K562 (cell line): ENCODE results near the gene UNC5B. TPM values are rescaled to one million over a fixed set of nuclear protein-coding genes. Genes with fewer than 3 reads are reported as not detected.

Source experiments
- ATF7 ChIP-seq: fragments of 450-650 bp; IDR thresholded peaks from 2 replicates; pipeline ENCODE4 v1.7.1; 2014; ENCODE audit warnings: mild to moderate bottlenecking, moderate library complexity
- BACH1 ChIP-seq: fragments of 200-800 bp; sonication (Bioruptor generic); IDR thresholded peaks from 2 replicates; pipeline ENCODE4 v1.6.1; 2016; ENCODE audit warnings: missing genetic modification characterization, missing compliant biosample characterization
- BCOR ChIP-seq: fragments of 450-650 bp; IDR thresholded peaks from 2 replicates; pipeline ENCODE4 v1.6.1; 2016
- BHLHE40 ChIP-seq: IDR thresholded peaks from 2 replicates; pipeline ENCODE4 v1.6.1; 2011; ENCODE audit warnings: low read length, improper control_type of control experiment
- CHD1 ChIP-seq: fragments of 200-600 bp; sonication (generic); IDR thresholded peaks from one replicate; pipeline ENCODE4 v1.6.1; 2012; ENCODE audit warnings: mild to moderate bottlenecking, moderate library complexity, low read length, inconsistent platforms
- CHD2 ChIP-seq: IDR thresholded peaks from 2 replicates; pipeline ENCODE4 v1.6.1; 2011; ENCODE audit warnings: low read depth, low read length
- E2F1 ChIP-seq: sonication (generic); formaldehyde crosslinking; IDR thresholded peaks from 2 replicates; pipeline ENCODE4 v1.8.1; 2023; ENCODE audit warnings: mild to moderate bottlenecking, missing genetic modification reagents, moderate library complexity
- FIP1L1 ChIP-seq: fragments of 200-400 bp; formaldehyde crosslinking; IDR thresholded peaks from 2 replicates; pipeline ENCODE4 v1.6.1; 2018; ENCODE audit warnings: mild to moderate bottlenecking, low read depth, low read length; ENCODE audit not compliant: poor library complexity, severe bottlenecking
- HDAC1 ChIP-seq, 2 experiments: fragments of 450-650 bp; IDR thresholded peaks; 2 replicates each; pipeline ENCODE4 v1.6.1; 2016 to 2017; ENCODE audit warnings: inconsistent platforms in 1 of 2, mild to moderate bottlenecking in 1 of 2, moderate library complexity in 1 of 2
- NCOA4 ChIP-seq: fragments of 450-650 bp; IDR thresholded peaks from 2 replicates; pipeline ENCODE4 v1.6.1; 2018; ENCODE audit warnings: mild to moderate bottlenecking; ENCODE audit not compliant: partially characterized antibody
- RNF2 ChIP-seq: sonication (generic); IDR thresholded peaks from 2 replicates; pipeline ENCODE4 v1.6.1; 2016
- SOX6 ChIP-seq: fragments of 450-650 bp; IDR thresholded peaks from 2 replicates; pipeline ENCODE4 v1.6.1; 2014; ENCODE audit warnings: mild to moderate bottlenecking
- SP1 ChIP-seq: sonication (generic); formaldehyde crosslinking; IDR thresholded peaks from 2 replicates; pipeline ENCODE4 v1.8.1; 2022; ENCODE audit warnings: mild to moderate bottlenecking, missing genetic modification reagents
- TAF15 ChIP-seq: fragments of 200-400 bp; formaldehyde crosslinking; IDR thresholded peaks from 2 replicates; pipeline ENCODE4 v1.6.1; 2017; ENCODE audit warnings: mild to moderate bottlenecking, low read depth, low read length, moderate library complexity
- TCF3 ChIP-seq: sonication (generic); formaldehyde crosslinking; IDR thresholded peaks from 2 replicates; pipeline ENCODE4 v1.4.0; 2020; ENCODE audit warnings: mild to moderate bottlenecking, missing genetic modification reagents
- TGIF2 ChIP-seq: sonication (generic); formaldehyde crosslinking; IDR thresholded peaks from 2 replicates; pipeline ENCODE4 v1.8.1; 2022; ENCODE audit warnings: mild to moderate bottlenecking, missing genetic modification reagents, moderate library complexity
- U2AF1 ChIP-seq: fragments of 200-400 bp; formaldehyde crosslinking; optimal IDR thresholded peaks from 2 replicates; pipeline ENCODE3; 2017; ENCODE audit warnings: mild to moderate bottlenecking, low read depth, low read length, moderate library complexity
- ZNF263 ChIP-seq: sonication (generic); formaldehyde crosslinking; IDR thresholded peaks from 2 replicates; pipeline ENCODE4 v1.8.0; 2022; ENCODE audit warnings: mild to moderate bottlenecking, missing genetic modification reagents, borderline replicate concordance
- polyA plus RNA-seq, 8 experiments: library from polyadenylated mRNA; depleted of rRNA in 4 of 8; stranded (reverse) in 5 of 8; unstranded in 3 of 8; fragments of >200 nt; fragmentation: Nextera tagmentation in 2 of 8; fragmentation: Illumina TruSeq in 1 of 8; extraction: Ambion mirVana in 2 of 8; extraction: Trizol in 1 of 8; gene quantifications; 2 replicates each; pipeline versions ENCODE4 v1.2.1 to v1.2.3, GENCODE V29; 2011 to 2014; ENCODE audit warnings: inconsistent platforms in 1 of 8, missing spikeins in 1 of 8
- total RNA-seq, 7 experiments: library from RNA; depleted of rRNA in 6 of 7; stranded (reverse); fragments of >200 nt in 6 of 7; fragmentation: Illumina TruSeq in 2 of 7; extraction: Trizol in 2 of 7; gene quantifications; 2 replicates each; pipeline versions ENCODE4 v1.2.1 to v1.2.3, GENCODE V29; 2011 to 2021; ENCODE audit warnings: low replicate concordance in 1 of 7
- TF ChIP-seq, protein P1 (sequence below), 2 experiments: fragments of 450-650 bp in 1 of 2; sonication (generic) in 1 of 2; formaldehyde crosslinking in 1 of 2; IDR thresholded peaks; 2 replicates each; pipeline versions ENCODE4 v1.7.1 to v1.9.0; 2016 to 2022; ENCODE audit warnings: inconsistent platforms in 1 of 2, mild to moderate bottlenecking in 1 of 2, missing genetic modification reagents in 1 of 2

UNC5B gene
- total and polyA plus RNA-seq, 9 of the 15 experiments (the other 6 are each of a cell fraction or from before 2014, with no cell fraction given) = 0.10 to 8.4 (median 2.1) TPM

- TF ChIP-seq TCF3 (CRISPR knock-in tag) (peak; percentile 25; the same call in 1 of the 2 replicates), E2F1 (CRISPR knock-in tag) (0 out of 2 replicates have a peak, but pooled peaks have one; percentile 30), HDAC1 (IDR thresholded peaks at IDR 0.05) (no peak), U2AF1 (no peak), SP1 (CRISPR knock-in tag) (peak; percentile 80), TGIF2 (no peak), FIP1L1 (peak; percentile 5), ATF7 (peak; percentile 57; the same call in 1 of the 2 replicates), BACH1 (tag) (no peak), CHD1 (peak; percentile 44), NCOA4 (no peak), CHD2 (peak; percentile 63; the same call in 1 of the 2 replicates), TAF15 (no peak), BHLHE40 (no peak), BCOR (no peak), ZNF263 (CRISPR knock-in tag) (peak; percentile 46), RNF2 (peak; percentile 84; the same call in 1 of the 2 replicates), SOX6 (peak; percentile 39)
- TF ChIP-seq, protein P1, sequence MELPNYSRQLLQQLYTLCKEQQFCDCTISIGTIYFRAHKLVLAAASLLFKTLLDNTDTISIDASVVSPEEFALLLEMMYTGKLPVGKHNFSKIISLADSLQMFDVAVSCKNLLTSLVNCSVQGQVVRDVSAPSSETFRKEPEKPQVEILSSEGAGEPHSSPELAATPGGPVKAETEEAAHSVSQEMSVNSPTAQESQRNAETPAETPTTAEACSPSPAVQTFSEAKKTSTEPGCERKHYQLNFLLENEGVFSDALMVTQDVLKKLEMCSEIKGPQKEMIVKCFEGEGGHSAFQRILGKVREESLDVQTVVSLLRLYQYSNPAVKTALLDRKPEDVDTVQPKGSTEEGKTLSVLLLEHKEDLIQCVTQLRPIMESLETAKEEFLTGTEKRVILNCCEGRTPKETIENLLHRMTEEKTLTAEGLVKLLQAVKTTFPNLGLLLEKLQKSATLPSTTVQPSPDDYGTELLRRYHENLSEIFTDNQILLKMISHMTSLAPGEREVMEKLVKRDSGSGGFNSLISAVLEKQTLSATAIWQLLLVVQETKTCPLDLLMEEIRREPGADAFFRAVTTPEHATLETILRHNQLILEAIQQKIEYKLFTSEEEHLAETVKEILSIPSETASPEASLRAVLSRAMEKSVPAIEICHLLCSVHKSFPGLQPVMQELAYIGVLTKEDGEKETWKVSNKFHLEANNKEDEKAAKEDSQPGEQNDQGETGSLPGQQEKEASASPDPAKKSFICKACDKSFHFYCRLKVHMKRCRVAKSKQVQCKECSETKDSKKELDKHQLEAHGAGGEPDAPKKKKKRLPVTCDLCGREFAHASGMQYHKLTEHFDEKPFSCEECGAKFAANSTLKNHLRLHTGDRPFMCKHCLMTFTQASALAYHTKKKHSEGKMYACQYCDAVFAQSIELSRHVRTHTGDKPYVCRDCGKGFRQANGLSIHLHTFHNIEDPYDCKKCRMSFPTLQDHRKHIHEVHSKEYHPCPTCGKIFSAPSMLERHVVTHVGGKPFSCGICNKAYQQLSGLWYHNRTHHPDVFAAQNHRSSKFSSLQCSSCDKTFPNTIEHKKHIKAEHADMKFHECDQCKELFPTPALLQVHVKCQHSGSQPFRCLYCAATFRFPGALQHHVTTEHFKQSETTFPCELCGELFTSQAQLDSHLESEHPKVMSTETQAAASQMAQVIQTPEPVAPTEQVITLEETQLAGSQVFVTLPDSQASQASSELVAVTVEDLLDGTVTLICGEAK (IDR thresholded peaks at IDR 0.05) = peak; percentile 47
- TF ChIP-seq, protein P1 (CRISPR knock-in tag; IDR thresholded peaks at IDR 0.05) = no peak
Measured at GRCh38 chr10:71212318-71213126, at the start of gene UNC5B (continued).
